ENCODE data around the gene CFAP119. TPM values are rescaled to one million over a fixed set of nuclear protein-coding genes. Genes with fewer than 3 reads are reported as not detected.

The CFAP119 gene
- polyA plus RNA-seq, 3 donors: 2.4 to 25.3 (median 3.5) TPM

- no CpG with 5 or more reads among the region's 6 CpGs for WGBS (ENCODE audit: insufficient coverage)
- DNase-seq: no peak
- Histone ChIP-seq H3K79me2 (ENCODE audit: insufficient read depth, low read length) (peaks cover 10% of the 10 kb centered on the region), H3K9ac (ENCODE audit: insufficient read depth, low read length, poor library complexity, severe bottlenecking) (no peak overlapping the region), H2AFZ (ENCODE audit: insufficient read depth, low read depth, low read length, poor library complexity, severe bottlenecking) (no peak overlapping the region), H3K4me3 (replicated peaks in 1 of 3; ENCODE audit: low read depth in 2 of 3, low read length in 3 of 3) (no peak overlapping the region), H3K27me3 (ENCODE audit: control insufficient read depth in 2 of 2, insufficient read depth in 2 of 2, low read length in 2 of 2) (no peaks in the 10 kb centered on the region), H3K27ac (ENCODE audit: low read depth in 1 of 2, low read length in 2 of 2) (no peak overlapping the region), H3K36me3 (replicated peaks in 1 of 2; ENCODE audit: control insufficient read depth in 1 of 2, insufficient read depth in 2 of 2, low read length in 2 of 2) (peaks cover 19 to 25% of the 10 kb centered on the region in 2 donors), H3K4me2 (replicated peaks; ENCODE audit: extremely low read depth, low read length, poor library complexity, severe bottlenecking) (no peak overlapping the region), H3K9me3 (replicated peaks in 1 of 2; ENCODE audit: control insufficient read depth in 1 of 2, insufficient read depth in 1 of 2, low read length in 2 of 2) (no peaks in the 10 kb centered on the region), H3K4me1 (ENCODE audit: control insufficient read depth in 1 of 2, insufficient read depth in 2 of 2, low read length in 2 of 2) (peaks cover 33 to 43% of the 10 kb centered on the region in 2 donors), H4K20me1 (ENCODE audit: insufficient read depth, low read length) (peaks cover 7% of the 10 kb centered on the region)
- Mint-ChIP-seq H3K4me1 (peaks cover 56% of the 10 kb centered on the region), H3K9me3 (peaks cover 0 to 2% (median 0%) of the 10 kb centered on the region in 7 donors), H3K27ac (no peak overlapping the region), H3K36me3 (peaks cover 15 to 29% of the 10 kb centered on the region in 2 donors), H3K4me3 (no peak overlapping the region), H3K27me3 (ENCODE audit: low read depth in 3 of 3) (peaks cover 0 to 3% (median 2%) of the 10 kb centered on the region in 3 donors)
- no peak for TF ChIP-seq CTCF (IDR thresholded peaks at IDR 0.05)
- intact Hi-C loops (cut with micrococcal nuclease): no loop called here
These were observed 17.7 kb upstream of the CFAP119 start for GRCh38 chr16:30779596-30779995.

- Histone ChIP-seq H3K9me3 (replicated peaks in 1 of 2; ENCODE audit: control insufficient read depth in 1 of 2, insufficient read depth in 1 of 2, low read length in 2 of 2) (no peaks in the 10 kb centered on the region), H4K20me1 (ENCODE audit: insufficient read depth, low read length) (peaks cover 16% of the 10 kb centered on the region), H3K4me1 (ENCODE audit: control insufficient read depth in 1 of 2, insufficient read depth in 2 of 2, low read length in 2 of 2) (peaks cover 34 to 47% of the 10 kb centered on the region in 2 donors), H2AFZ (ENCODE audit: insufficient read depth, low read depth, low read length, poor library complexity, severe bottlenecking) (no peak overlapping the region), H3K4me3 (replicated peaks in 1 of 3; ENCODE audit: low read depth in 2 of 3, low read length in 3 of 3) (no peak overlapping the region), H3K27ac (ENCODE audit: low read depth in 1 of 2, low read length in 2 of 2) (no peak overlapping the region), H3K27me3 (ENCODE audit: control insufficient read depth in 2 of 2, insufficient read depth in 2 of 2, low read length in 2 of 2) (no peaks in the 10 kb centered on the region), H3K9ac (ENCODE audit: insufficient read depth, low read length, poor library complexity, severe bottlenecking) (no peak overlapping the region), H3K79me2 (ENCODE audit: insufficient read depth, low read length) (peaks cover 8% of the 10 kb centered on the region), H3K36me3 (replicated peaks in 1 of 2; ENCODE audit: control insufficient read depth in 1 of 2, insufficient read depth in 2 of 2, low read length in 2 of 2) (peaks cover 26 to 28% of the 10 kb centered on the region in 2 donors), H3K4me2 (replicated peaks; ENCODE audit: extremely low read depth, low read length, poor library complexity, severe bottlenecking) (no peak overlapping the region)
- WGBS (ENCODE audit: insufficient coverage): 96% methylated on average over 10 of the region's 14 CpGs
- Mint-ChIP-seq H3K27ac (peak overlapping the region in 2 of 7 donors; percentile 46 to 78), H3K4me1 (peaks cover 60% of the 10 kb centered on the region), H3K4me3 (no peak overlapping the region), H3K9me3 (peaks cover 0 to 2% (median 0%) of the 10 kb centered on the region in 7 donors), H3K36me3 (peaks cover 16 to 32% of the 10 kb centered on the region in 2 donors), H3K27me3 (ENCODE audit: low read depth in 3 of 3) (peaks cover 0 to 3% (median 2%) of the 10 kb centered on the region in 3 donors)
- no peak for DNase-seq
- TF ChIP-seq CTCF (IDR thresholded peaks at IDR 0.05): no peak
- intact Hi-C loops (cut with micrococcal nuclease): no loop called here
These were observed 16.8 kb upstream of the CFAP119 start for GRCh38 chr16:30778549-30779244.
